OCI-LY1 (cell line): ENCODE data around the gene TEX52.
A peak's percentile ranks its signal among the peaks of the same experiment; 100 is the strongest.

Experiments
- H2AFZ ChIP-seq: fragments of 200-600 bp; sonication (generic), shearing (Covaris generic); 2 replicates; pipeline ENCODE4 v1.6.0; 2014; ENCODE audit warnings: antibody characterized with exemption, mild to moderate bottlenecking, low read length
- H3F3A ChIP-seq: fragments of 200-600 bp; sonication (generic), shearing (Covaris generic); 2 replicates; pipeline ENCODE4 v1.6.0; 2014; ENCODE audit warnings: mild to moderate bottlenecking, antibody characterized with exemption, low read length, moderate library complexity; ENCODE audit not compliant: insufficient read depth
- H3K27ac ChIP-seq: fragments of 200-600 bp; sonication (generic); 2 replicates; pipeline ENCODE4 v1.5.1; 2014; ENCODE audit warnings: low read length, mixed run types, mild to moderate bottlenecking, low read depth; ENCODE audit not compliant: poor library complexity, severe bottlenecking
- H3K27me3 ChIP-seq: fragments of 200-600 bp; sonication (generic); 2 replicates; pipeline ENCODE4 v1.6.0; 2014; ENCODE audit warnings: antibody characterized with exemption, mild to moderate bottlenecking, low read length, moderate library complexity; ENCODE audit not compliant: insufficient read depth
- H3K36me3 ChIP-seq: fragments of 200-600 bp; sonication (generic); 2 replicates; pipeline ENCODE4 v1.6.1; 2014; ENCODE audit warnings: mild to moderate bottlenecking, antibody characterized with exemption, low read length, moderate library complexity, mixed read lengths; ENCODE audit not compliant: insufficient read depth
- H3K4me1 ChIP-seq: fragments of 200-600 bp; sonication (generic); 2 replicates; pipeline ENCODE4 v1.5.1; 2014; ENCODE audit warnings: mild to moderate bottlenecking, low read length, moderate library complexity; ENCODE audit not compliant: insufficient read depth, severe bottlenecking
- H3K4me2 ChIP-seq: fragments of 200-600 bp; sonication (generic), shearing (Covaris generic); 2 replicates; pipeline ENCODE4 v1.6.1; 2014; ENCODE audit warnings: low read length
- H3K4me3 ChIP-seq: fragments of 200-600 bp; sonication (generic); 2 replicates; pipeline ENCODE4 v1.5.1; 2014; ENCODE audit warnings: low read length, low read depth, mild to moderate bottlenecking, mixed read lengths; ENCODE audit not compliant: poor library complexity, severe bottlenecking
- H3K79me2 ChIP-seq: fragments of 200-600 bp; shearing (Covaris generic); 2 replicates; pipeline ENCODE4 v1.6.1; 2016; ENCODE audit warnings: mixed run types, low read length, mixed read lengths; ENCODE audit not compliant: insufficient read depth
- H3K9ac ChIP-seq: fragments of 200-600 bp; sonication (generic), shearing (Covaris generic); 2 replicates; pipeline ENCODE4 v1.6.1; 2014; ENCODE audit warnings: mild to moderate bottlenecking, low read length, mixed read lengths
- H3K9me2 ChIP-seq: fragments of 200-600 bp; sonication (generic), shearing (Covaris generic); 2 replicates; pipeline ENCODE4 v1.6.1; 2014; ENCODE audit warnings: low read depth, mild to moderate bottlenecking, low read length, mixed read lengths
- H3K9me3 ChIP-seq: fragments of 200-600 bp; shearing (Covaris generic); 2 replicates; pipeline ENCODE4 v1.6.1; 2014; ENCODE audit warnings: low read length, mixed read lengths
- H4K20me1 ChIP-seq: fragments of 200-600 bp; sonication (generic), shearing (Covaris generic); 2 replicates; pipeline ENCODE4 v1.6.0; 2016; ENCODE audit warnings: mild to moderate bottlenecking, low read length; ENCODE audit not compliant: insufficient read depth
- EZH2 ChIP-seq: fragments of 200-600 bp; sonication (generic), shearing (Covaris generic); IDR thresholded peaks from 2 replicates; pipeline ENCODE4 v1.8.0; 2017; ENCODE audit warnings: borderline replicate concordance, mixed run types, mild to moderate bottlenecking, antibody characterized with exemption, low read length, moderate library complexity, mixed read lengths
- TF ChIP-seq, protein P1 (sequence below): fragments of 200-600 bp; sonication (generic), shearing (Covaris generic); IDR thresholded peaks from 2 replicates; pipeline ENCODE4 v1.5.1; 2017; ENCODE audit warnings: mild to moderate bottlenecking, antibody characterized with exemption, low read length, moderate library complexity, mixed read lengths

The TEX52 gene

DNA sequence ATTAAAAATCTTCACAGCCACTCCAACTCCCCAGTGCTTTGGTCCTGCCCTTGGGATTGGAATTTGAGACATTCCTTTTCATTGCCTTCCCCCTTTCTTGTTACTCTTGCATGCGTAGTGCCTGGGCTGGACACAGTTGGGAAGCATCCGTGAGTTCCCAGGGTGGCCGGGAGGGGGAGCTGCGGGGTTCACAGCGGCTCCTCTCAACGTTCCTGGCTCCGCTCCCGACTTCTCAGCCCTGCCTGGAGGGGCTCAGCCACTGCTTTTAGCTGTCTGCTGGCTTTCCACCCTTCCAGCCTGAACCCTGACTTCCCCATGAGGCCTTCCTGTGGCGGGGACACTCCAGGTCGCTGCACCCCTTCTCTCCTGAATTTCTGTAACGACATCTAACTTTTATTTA is 3.2 kb downstream of the TEX52 start:
- Histone ChIP-seq H2AFZ (no peak overlapping the region), H3K9me3 (no peaks in the 10 kb centered on the region), H3K79me2 (no peaks in the 10 kb centered on the region), H3F3A (no peaks in the 10 kb centered on the region), H3K27me3 (no peaks in the 10 kb centered on the region), H3K27ac (no peak overlapping the region), H3K9ac (no peak overlapping the region), H4K20me1 (no peaks in the 10 kb centered on the region), H3K36me3 (peaks cover 10% of the 10 kb centered on the region), H3K4me3 (no peak overlapping the region), H3K4me2 (no peak overlapping the region), H3K4me1 (no peaks in the 10 kb centered on the region), H3K9me2 (no peaks in the 10 kb centered on the region)
- no peak for TF ChIP-seq EZH2
- TF ChIP-seq, protein P1, sequence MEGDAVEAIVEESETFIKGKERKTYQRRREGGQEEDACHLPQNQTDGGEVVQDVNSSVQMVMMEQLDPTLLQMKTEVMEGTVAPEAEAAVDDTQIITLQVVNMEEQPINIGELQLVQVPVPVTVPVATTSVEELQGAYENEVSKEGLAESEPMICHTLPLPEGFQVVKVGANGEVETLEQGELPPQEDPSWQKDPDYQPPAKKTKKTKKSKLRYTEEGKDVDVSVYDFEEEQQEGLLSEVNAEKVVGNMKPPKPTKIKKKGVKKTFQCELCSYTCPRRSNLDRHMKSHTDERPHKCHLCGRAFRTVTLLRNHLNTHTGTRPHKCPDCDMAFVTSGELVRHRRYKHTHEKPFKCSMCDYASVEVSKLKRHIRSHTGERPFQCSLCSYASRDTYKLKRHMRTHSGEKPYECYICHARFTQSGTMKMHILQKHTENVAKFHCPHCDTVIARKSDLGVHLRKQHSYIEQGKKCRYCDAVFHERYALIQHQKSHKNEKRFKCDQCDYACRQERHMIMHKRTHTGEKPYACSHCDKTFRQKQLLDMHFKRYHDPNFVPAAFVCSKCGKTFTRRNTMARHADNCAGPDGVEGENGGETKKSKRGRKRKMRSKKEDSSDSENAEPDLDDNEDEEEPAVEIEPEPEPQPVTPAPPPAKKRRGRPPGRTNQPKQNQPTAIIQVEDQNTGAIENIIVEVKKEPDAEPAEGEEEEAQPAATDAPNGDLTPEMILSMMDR, result peak; percentile 77

DNA sequence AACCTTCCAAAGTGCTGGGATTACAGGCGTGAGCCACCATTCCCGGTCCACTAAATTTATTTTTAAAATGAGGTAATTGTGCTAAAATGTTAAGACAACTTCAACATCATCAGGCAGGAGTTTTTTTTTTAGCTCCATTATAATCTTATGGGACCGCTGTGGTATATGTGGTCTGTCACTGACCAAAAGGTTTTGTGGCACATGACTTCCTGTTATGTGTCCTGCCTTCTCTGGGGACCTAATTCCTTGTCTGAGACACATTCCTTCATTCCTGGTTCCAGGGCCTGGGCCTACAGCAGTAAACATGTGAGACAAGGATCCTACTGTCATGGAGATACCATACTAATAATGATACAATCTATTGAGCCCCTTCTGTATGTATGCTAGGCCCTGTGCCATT is 4.9 kb downstream of the TEX52 start:
- no peaks in the 10 kb centered on the region for H3K9me2 ChIP-seq
- H3K9ac ChIP-seq, result no peak overlapping the region
- no peaks in the 10 kb centered on the region for H3K27me3 ChIP-seq
- no peaks in the 10 kb centered on the region for H3K4me1 ChIP-seq
- no peaks in the 10 kb centered on the region for H3K79me2 ChIP-seq
- H3K36me3 ChIP-seq, result no peaks in the 10 kb centered on the region
- H3K4me3 ChIP-seq, result no peak overlapping the region
- no peaks in the 10 kb centered on the region for H3K9me3 ChIP-seq
- no peaks in the 10 kb centered on the region for H3F3A ChIP-seq
- no peaks in the 10 kb centered on the region for H4K20me1 ChIP-seq
- no peak overlapping the region for H2AFZ ChIP-seq
- H3K27ac ChIP-seq, result no peak overlapping the region
- TF ChIP-seq EZH2, result no peak
- TF ChIP-seq, protein P1, result no peak
- H3K4me2 ChIP-seq, result no peak overlapping the region

DNA sequence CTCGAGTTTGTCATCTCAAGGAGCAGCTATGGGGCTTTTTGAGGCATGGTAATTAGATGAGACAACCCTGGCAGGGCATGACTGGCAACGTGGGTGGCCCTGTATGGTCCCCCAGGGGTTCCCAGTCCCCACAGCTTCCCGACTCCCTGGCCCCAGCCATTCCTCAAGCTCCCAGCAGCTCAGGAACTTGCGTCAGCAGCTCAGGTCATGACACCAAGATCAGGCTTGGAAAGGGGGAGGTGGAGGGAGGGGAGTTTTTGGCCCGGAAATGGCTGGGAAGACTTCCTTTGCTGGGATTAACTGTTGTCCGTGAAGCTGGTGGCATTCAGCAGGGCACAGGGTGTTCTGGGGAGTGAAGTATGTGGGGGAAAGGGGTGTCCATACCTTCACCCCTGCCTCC is 11.6 kb downstream of the TEX52 start:
- Histone ChIP-seq H2AFZ (no peak overlapping the region), H3K4me2 (no peak overlapping the region), H3K27me3 (no peaks in the 10 kb centered on the region), H3K27ac (no peak overlapping the region), H3K4me1 (no peaks in the 10 kb centered on the region), H3K36me3 (no peaks in the 10 kb centered on the region), H4K20me1 (no peaks in the 10 kb centered on the region), H3K79me2 (no peaks in the 10 kb centered on the region), H3K9me3 (no peaks in the 10 kb centered on the region), H3K9me2 (no peaks in the 10 kb centered on the region), H3F3A (no peaks in the 10 kb centered on the region), H3K4me3 (no peak overlapping the region), H3K9ac (no peak overlapping the region; the same call in 1 of the 2 replicates)
- TF ChIP-seq, protein P1, result no peak
- TF ChIP-seq EZH2, result no peak
